Smooth muscle cell of the pulmonary artery (primary cell): Measurements from ENCODE around the gene PYHIN1. TPM values are rescaled to one million over a fixed set of nuclear protein-coding genes. Genes with fewer than 3 reads are reported as not detected.

Experiments used
- total RNA-seq: library from RNA; depleted of rRNA; stranded (reverse); fragments of >200 nt; gene quantifications from 2 replicates; pipeline ENCODE4 v1.2.3, GENCODE V29; 2014

PYHIN1 gene
- total RNA-seq = not detected in 2 replicates

DNA sequence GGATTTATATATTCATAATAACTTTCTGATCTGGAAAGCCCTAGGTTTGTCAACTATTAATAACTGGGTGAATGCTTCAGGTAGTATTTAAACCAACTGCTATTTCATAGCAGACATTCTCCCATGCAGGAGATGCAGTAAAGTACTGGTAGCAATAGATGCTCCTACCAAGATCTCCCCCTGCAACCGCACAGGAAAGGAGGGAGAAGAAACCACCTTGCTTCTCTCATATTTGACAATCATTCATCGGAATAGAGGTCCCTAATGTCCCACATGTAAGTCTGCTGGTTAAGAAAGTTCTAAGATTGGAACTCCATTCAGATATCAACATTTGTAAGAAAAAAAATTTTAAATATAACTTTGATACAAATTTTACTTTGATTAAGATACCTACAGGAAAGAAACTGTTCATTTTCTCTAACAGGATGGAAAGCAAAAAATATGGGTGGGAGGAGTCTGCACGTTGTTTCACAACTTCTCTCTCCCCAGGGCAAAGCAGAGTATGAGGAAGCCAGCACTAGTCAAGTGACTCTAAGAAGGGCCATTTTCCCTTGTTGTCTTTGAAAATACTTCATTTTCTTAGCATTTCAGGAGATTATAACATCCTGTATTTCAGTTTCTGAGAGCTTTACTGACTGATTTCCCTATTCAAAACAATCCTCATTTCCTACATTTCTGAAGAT is at the start of gene PYHIN1:
Gene PYHIN1 (plus strand): TSS at position 498 of the 683 bp plus-strand sequence. CDS start 5,359 bp downstream, outside the sequence.

DNA sequence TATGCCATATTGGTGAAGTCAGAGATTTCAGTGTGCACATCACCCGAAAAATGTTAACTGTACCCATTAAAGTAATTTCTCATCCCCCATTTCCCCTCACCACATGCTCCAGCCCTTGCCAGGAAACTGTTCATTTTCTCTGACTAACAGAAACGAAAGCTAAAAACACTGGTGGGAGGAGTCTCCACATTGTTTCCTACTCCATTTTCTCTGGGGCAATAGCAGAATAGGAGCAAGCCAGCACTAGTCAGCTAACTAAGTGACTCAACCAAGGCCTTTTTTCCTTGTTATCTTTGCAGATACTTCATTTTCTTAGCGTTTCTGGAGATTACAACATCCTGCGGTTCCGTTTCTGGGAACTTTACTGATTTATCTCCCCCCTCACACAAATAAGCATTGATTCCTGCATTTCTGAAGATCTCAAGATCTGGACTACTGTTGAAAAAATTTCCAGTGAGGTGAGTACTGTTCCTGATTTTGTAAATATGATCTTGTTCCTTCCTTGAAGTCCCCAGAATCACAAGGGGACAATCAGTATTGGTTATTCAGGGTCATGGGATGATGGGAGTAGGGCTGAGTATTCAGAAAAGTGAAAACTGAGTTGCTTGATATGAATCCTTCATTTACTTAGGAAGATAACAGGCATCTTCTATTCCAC is 78.5 kb downstream of the PYHIN1 start, which contains the start of gene IFI16:
Gene IFI16 (plus strand): TSS at position 204 of the 658 bp plus-strand sequence. CDS start 4,774 bp downstream, outside the sequence.

Other genes with a start within 250 kb of the PYHIN1 start
- gene SPTA1, start 244.8 kb upstream of the PYHIN1 start, total RNA-seq = under 0.01 and 0.10 TPM in 2 replicates
- not detected in 2 replicates for gene OR6K2, start 230.9 kb upstream of the PYHIN1 start, total RNA-seq
- gene OR6K3, start 210.8 kb upstream of the PYHIN1 start, total RNA-seq = not detected in 2 replicates
- not detected in 2 replicates for gene OR6K6, start 176.8 kb upstream of the PYHIN1 start, total RNA-seq
- not detected in 2 replicates for gene OR6N1, start 159.4 kb upstream of the PYHIN1 start, total RNA-seq
- gene OR6N2, start 150.3 kb upstream of the PYHIN1 start, total RNA-seq = not detected in 2 replicates
- gene MNDA, start 100.2 kb upstream of the PYHIN1 start, total RNA-seq = not detected in 2 replicates
- gene IFI16, start 78.4 kb downstream of the PYHIN1 start, total RNA-seq = 70.6 and 88.2 TPM in 2 replicates
- not detected in 2 replicates for gene AIM2, start 145.2 kb downstream of the PYHIN1 start, total RNA-seq
- gene CADM3, start 240.1 kb downstream of the PYHIN1 start, total RNA-seq = 0.07 and 0.33 TPM in 2 replicates